Fibroblast of pulmonary artery (primary cell): ENCODE results near the gene PRR5L.

Experiments
- DNase-seq: peaks from one replicate; pipeline ENCODE4 v3.0.0-alpha.2; 2010; ENCODE audit warnings: low read depth
- H3K4me3 ChIP-seq: replicated peaks from 2 replicates; pipeline ENCODE4 v1.5.1; 2011; ENCODE audit warnings: low read depth, mild to moderate bottlenecking, control low read depth, low read length, moderate library complexity
- TF ChIP-seq, protein P1 (sequence below): IDR thresholded peaks from 2 replicates; pipeline ENCODE4 v1.5.1; 2011; ENCODE audit warnings: mild to moderate bottlenecking, control low read depth, low read length, inconsistent platforms; ENCODE audit errors: missing control alignments

PRR5L gene

DNA sequence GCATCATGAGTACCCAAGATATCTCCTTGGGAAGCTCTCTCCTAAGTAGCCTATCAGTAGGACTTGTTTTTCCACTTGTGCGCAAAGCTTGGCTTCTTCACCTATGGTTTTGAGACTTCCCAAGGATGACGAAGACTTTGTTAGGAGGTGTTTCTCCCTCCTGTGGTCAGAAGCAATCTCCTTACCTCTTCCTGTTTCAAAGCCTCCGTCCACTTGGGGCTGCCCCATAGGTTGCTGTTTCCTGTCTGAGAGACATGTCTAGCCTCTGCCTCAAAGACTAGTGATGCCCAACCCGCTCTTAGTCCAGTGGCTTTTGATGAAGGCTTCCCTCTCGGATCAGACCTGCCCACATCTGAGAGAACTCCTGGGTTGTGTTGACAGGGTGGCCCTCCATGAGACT is 121.1 kb downstream of the PRR5L start:
- no peak for DNase-seq
- TF ChIP-seq, protein P1, sequence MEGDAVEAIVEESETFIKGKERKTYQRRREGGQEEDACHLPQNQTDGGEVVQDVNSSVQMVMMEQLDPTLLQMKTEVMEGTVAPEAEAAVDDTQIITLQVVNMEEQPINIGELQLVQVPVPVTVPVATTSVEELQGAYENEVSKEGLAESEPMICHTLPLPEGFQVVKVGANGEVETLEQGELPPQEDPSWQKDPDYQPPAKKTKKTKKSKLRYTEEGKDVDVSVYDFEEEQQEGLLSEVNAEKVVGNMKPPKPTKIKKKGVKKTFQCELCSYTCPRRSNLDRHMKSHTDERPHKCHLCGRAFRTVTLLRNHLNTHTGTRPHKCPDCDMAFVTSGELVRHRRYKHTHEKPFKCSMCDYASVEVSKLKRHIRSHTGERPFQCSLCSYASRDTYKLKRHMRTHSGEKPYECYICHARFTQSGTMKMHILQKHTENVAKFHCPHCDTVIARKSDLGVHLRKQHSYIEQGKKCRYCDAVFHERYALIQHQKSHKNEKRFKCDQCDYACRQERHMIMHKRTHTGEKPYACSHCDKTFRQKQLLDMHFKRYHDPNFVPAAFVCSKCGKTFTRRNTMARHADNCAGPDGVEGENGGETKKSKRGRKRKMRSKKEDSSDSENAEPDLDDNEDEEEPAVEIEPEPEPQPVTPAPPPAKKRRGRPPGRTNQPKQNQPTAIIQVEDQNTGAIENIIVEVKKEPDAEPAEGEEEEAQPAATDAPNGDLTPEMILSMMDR, result no peak
- H3K4me3 ChIP-seq, result no peak overlapping the region

DNA sequence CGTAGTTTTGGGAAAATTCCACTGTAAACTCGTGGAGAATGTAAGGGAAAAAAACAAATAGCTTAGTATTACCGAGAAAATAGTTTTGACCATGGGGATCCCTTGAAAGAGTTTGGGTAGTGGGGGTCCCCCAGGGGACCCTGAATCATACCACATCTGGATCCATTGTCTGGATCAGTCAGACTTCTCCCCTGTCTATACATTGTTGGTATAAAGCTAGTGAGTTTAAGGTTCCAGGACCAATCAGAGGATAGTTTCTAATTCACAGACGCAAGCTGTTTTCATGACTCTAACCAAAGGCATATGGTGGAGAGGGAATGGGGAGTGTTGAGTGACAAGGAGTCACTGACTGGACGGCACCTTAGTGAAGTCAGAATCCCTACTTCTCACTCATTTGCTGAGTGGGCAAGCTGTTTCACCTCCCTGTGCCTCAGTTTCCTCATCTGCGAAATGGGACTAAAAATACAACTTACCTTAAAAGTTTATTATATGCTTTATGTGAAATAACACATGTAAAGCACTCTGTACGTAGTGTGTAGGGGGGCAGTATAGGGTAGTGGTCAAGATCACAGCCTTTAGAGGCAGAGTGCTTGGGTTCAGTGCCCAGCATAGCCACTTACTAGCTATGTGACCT is 123.8 kb downstream of the PRR5L start:
- no peak overlapping the region for H3K4me3 ChIP-seq
- DNase-seq, result no peak
- TF ChIP-seq, protein P1, result no peak

DNA sequence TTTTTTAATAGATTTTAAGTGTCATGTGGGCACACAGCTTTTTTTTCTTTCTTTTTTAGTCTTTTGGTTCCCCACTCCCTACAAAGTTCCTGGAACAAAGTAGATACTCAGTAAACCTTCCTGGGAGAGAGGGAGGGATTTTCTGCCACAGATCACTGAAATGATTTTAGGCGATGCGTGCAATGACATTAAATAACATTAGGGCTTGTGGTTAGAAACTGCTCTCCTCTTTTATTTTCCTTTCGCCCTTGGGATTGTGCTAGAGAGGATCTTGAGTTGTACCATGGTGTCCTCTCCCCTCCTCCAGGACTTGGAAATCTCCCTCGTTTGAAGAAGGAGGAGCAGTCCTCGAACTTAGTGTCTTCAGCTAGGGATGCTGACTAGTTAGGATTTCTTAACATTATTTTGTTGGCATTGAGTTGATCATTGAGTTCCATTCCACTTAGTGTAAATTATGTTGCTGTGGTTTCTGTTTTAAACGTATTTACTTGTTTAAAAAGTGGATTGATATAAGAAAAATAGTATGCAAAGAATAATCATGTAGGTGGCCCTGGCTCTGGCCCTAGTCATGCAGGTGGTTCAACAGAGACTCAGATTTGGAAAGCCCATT is 125.6 kb downstream of the PRR5L start:
- TF ChIP-seq, protein P1, result no peak
- no peak for DNase-seq
- no peak overlapping the region for H3K4me3 ChIP-seq

DNA sequence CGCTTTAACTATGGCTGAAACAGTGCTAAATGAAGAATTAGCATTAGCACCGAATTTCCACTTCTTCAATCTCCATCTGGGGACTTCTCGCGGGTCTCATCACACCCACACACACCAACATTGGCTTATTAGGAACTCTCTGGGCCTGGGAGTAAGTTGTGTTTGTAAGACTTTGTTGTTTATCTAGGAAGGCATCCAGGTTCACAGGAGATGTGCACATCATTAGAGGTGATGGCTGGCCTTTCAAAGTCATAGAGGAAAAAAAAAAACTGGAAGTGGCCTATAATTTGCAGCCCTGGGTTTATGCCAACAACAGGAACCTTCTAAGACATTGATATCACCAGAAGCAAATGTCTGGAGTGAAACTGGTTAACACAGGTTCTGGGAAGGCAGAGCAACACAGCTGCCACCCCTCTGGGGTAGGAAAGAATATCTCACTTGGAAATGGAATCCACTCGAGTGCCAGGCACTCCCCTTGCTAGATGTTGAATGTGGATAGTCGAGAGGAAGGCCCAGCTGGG is 129.5 kb downstream of the PRR5L start:
- H3K4me3 ChIP-seq, result no peak overlapping the region
- DNase-seq, result peak; percentile 44
- TF ChIP-seq, protein P1, result no peak

DNA sequence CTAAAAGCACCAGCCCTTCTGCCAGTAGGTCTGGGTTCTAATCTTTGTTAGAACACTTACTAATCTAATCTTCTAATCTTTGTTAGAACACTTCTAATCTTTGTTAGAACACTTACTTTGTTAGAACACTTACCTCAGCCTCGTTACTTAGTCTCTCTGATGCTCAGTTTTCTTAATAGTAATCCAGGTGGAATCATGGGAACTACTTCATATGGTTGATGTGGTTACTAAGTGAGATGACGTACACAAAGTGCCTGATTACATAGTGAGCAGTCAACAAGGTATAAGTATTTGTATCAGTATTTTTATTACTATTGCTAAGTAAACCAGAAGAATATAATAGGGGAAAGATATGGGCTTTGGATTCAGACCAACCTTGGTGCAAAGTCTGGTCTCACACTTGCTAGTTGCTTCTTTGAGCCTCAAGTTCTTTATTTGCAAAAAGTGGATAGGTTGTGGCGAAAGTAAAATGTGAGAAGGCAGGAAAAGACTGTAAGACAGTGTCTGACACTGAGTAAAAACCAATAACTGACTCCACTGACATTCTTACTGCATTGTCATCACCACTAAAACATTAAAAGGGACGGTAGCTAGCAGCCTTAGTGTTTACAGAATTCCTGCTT is 130.2 kb downstream of the PRR5L start:
- TF ChIP-seq, protein P1, result no peak
- DNase-seq, result no peak
- H3K4me3 ChIP-seq, result no peak overlapping the region

DNA sequence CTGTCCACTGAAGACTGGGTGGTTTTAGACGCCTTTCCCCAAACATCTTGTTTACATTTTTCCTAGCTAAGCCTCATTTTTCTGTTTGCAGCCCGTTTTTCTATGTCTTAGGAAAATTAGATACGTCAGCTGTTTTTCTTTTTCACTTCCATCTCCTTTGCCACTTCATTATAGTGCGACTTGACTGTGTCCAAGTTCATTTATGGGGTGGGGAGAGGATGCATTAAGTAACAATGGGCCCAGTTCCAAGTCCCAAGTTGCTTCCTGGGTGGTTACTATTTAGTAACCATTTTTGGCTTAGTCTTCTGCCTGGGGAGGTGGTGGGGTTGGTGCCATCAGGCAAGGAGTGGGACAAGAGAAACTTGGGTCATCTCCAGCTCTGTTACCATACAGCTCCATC is 131.0 kb downstream of the PRR5L start:
- H3K4me3 ChIP-seq, result no peak overlapping the region
- DNase-seq, result peak; percentile 50
- TF ChIP-seq, protein P1, result no peak
